H9 (cell line): ENCODE data around the gene ERAP2. TPM values are rescaled to one million over a fixed set of nuclear protein-coding genes. Genes with fewer than 3 reads are reported as not detected.

ENCODE experiments used
- DNase-seq: peaks from one replicate; pipeline ENCODE4 v3.0.0-alpha.2; 2017
- H2AFZ ChIP-seq: one replicate; pipeline ENCODE4 v1.6.1; 2013; ENCODE audit warnings: mild to moderate bottlenecking, low read length, control low read depth, moderate library complexity
- H2AK5ac ChIP-seq: 2 replicates; pipeline ENCODE4 v1.6.1; 2013; ENCODE audit warnings: low read length, control low read depth, mixed read lengths; ENCODE audit not compliant: insufficient read length
- H2BK120ac ChIP-seq: one replicate; pipeline ENCODE4 v1.6.1; 2013; ENCODE audit warnings: low read depth, mild to moderate bottlenecking, low read length, control low read depth, inconsistent platforms; ENCODE audit not compliant: poor library complexity, severe bottlenecking
- H2BK12ac ChIP-seq: 2 replicates; pipeline ENCODE4 v1.6.1; 2013; ENCODE audit warnings: low read length, control low read depth, mixed read lengths, low read depth; ENCODE audit not compliant: insufficient read length
- H2BK15ac ChIP-seq: 2 replicates; pipeline ENCODE4 v1.6.1; 2013; ENCODE audit warnings: low read depth, low read length, control low read depth
- H2BK20ac ChIP-seq: one replicate; pipeline ENCODE4 v1.6.1; 2013; ENCODE audit warnings: low read depth, mild to moderate bottlenecking, low read length, control low read depth, inconsistent platforms; ENCODE audit not compliant: poor library complexity, severe bottlenecking
- H2BK5ac ChIP-seq: 2 replicates; pipeline ENCODE4 v1.6.1; 2013; ENCODE audit warnings: low read length, control low read depth, mixed read lengths; ENCODE audit not compliant: insufficient read length
- H3K14ac ChIP-seq: 2 replicates; pipeline ENCODE4 v1.6.1; 2013; ENCODE audit warnings: low read length, control low read depth; ENCODE audit not compliant: insufficient read depth
- H3K18ac ChIP-seq: 2 replicates; pipeline ENCODE4 v1.6.1; 2013; ENCODE audit warnings: low read depth, mild to moderate bottlenecking, mixed read lengths, low read length, control low read depth; ENCODE audit not compliant: insufficient read length
- H3K23ac ChIP-seq: 2 replicates; pipeline ENCODE4 v1.6.1; 2013; ENCODE audit warnings: low read length, control low read depth, mixed read lengths, low read depth; ENCODE audit not compliant: insufficient read length
- H3K23me2 ChIP-seq: 2 replicates; pipeline ENCODE4 v1.6.1; 2013; ENCODE audit warnings: low read depth, mild to moderate bottlenecking, mixed read lengths, low read length, control low read depth; ENCODE audit not compliant: insufficient read length, poor library complexity, severe bottlenecking
- H3K27ac ChIP-seq: 2 replicates; pipeline ENCODE4 v1.5.1; 2013; ENCODE audit warnings: low read length, control low read depth, mixed read lengths, low read depth; ENCODE audit not compliant: insufficient read length
- H3K27me3 ChIP-seq: 2 replicates; pipeline ENCODE4 v1.6.1; 2013; ENCODE audit warnings: low read length, control low read depth, inconsistent platforms; ENCODE audit not compliant: insufficient read depth
- H3K4ac ChIP-seq: 2 replicates; pipeline ENCODE4 v1.6.1; 2013; ENCODE audit warnings: low read depth, mild to moderate bottlenecking, control low read depth, inconsistent platforms, low read length, moderate library complexity
- H3K4me1 ChIP-seq: 2 replicates; pipeline ENCODE4 v1.6.1; 2013; ENCODE audit warnings: low read length, control low read depth, inconsistent platforms; ENCODE audit not compliant: insufficient read depth
- H3K4me2 ChIP-seq: 2 replicates; pipeline ENCODE4 v1.6.1; 2013; ENCODE audit warnings: low read length, control low read depth, mixed read lengths; ENCODE audit not compliant: insufficient read length, insufficient read depth
- H3K56ac ChIP-seq: 2 replicates; pipeline ENCODE4 v1.6.1; 2013; ENCODE audit warnings: low read depth, mild to moderate bottlenecking, mixed read lengths, low read length, control low read depth; ENCODE audit not compliant: insufficient read length
- H3K79me1 ChIP-seq: 2 replicates; pipeline ENCODE4 v1.6.1; 2013; ENCODE audit warnings: low read depth, mild to moderate bottlenecking, moderate library complexity, low read length, control low read depth, inconsistent platforms; ENCODE audit not compliant: insufficient read depth, poor library complexity, severe bottlenecking
- H3K79me2 ChIP-seq: 2 replicates; pipeline ENCODE4 v1.6.1; 2013; ENCODE audit warnings: low read length, control low read depth, inconsistent platforms; ENCODE audit not compliant: insufficient read depth
- H3K9ac ChIP-seq: 2 replicates; pipeline ENCODE4 v1.6.1; 2013; ENCODE audit warnings: low read length, control low read depth, mixed read lengths; ENCODE audit not compliant: insufficient read length; ENCODE audit errors: extremely low read depth
- H3K9me3 ChIP-seq: one replicate; pipeline ENCODE4 v1.6.1; 2013; ENCODE audit warnings: low read depth, low read length, inconsistent platforms; ENCODE audit not compliant: control insufficient read depth
- H3T11ph ChIP-seq: one replicate; pipeline ENCODE4 v1.6.1; 2013; ENCODE audit warnings: mild to moderate bottlenecking, low read length, control low read depth, inconsistent platforms
- H4K20me1 ChIP-seq: one replicate; pipeline ENCODE4 v1.6.1; 2013; ENCODE audit not compliant: control insufficient read depth, insufficient read length, insufficient read depth
- H4K5ac ChIP-seq: 2 replicates; pipeline ENCODE4 v1.6.1; 2013; ENCODE audit warnings: low read depth, mild to moderate bottlenecking, mixed read lengths, low read length, control low read depth; ENCODE audit not compliant: insufficient read length
- H4K8ac ChIP-seq: replicated peaks from 2 replicates; pipeline ENCODE4 v1.6.1; 2013; ENCODE audit warnings: low read length, control low read depth, mixed read lengths, low read depth; ENCODE audit not compliant: insufficient read length
- H4K91ac ChIP-seq: 2 replicates; pipeline ENCODE4 v1.6.1; 2013; ENCODE audit warnings: low read depth, mild to moderate bottlenecking, moderate library complexity, mixed read lengths, low read length, control low read depth; ENCODE audit not compliant: insufficient read length
- H3K27ac Mint-ChIP-seq, 3 experiments: 2 replicates in 2 of 3; 3 replicates in 1 of 3; pipeline ENCODE4 v1.8.0; 2020 to 2021; ENCODE audit warnings: mixed read lengths in 3 of 3, mild to moderate bottlenecking in 1 of 3, moderate library complexity in 1 of 3
- H3K27me3 Mint-ChIP-seq: 2 replicates; pipeline ENCODE4 v1.8.0; 2021; ENCODE audit warnings: low read depth, mild to moderate bottlenecking, moderate library complexity, mixed read lengths
- H3K36me3 Mint-ChIP-seq, 3 experiments: 2 replicates in 2 of 3; 3 replicates in 1 of 3; pipeline ENCODE4 v1.8.0; 2020 to 2021; ENCODE audit warnings: low read depth in 3 of 3, mixed read lengths in 3 of 3; ENCODE audit not compliant: insufficient read depth in 1 of 3
- H3K4me1 Mint-ChIP-seq, 2 experiments: 2 replicates each; pipeline ENCODE4 v1.8.0; 2020; ENCODE audit warnings: mixed read lengths in 2 of 2
- H3K4me3 Mint-ChIP-seq, 2 experiments: 2 replicates in 1 of 2; 3 replicates in 1 of 2; pipeline ENCODE4 v1.8.0; 2020 to 2021; ENCODE audit warnings: mild to moderate bottlenecking in 2 of 2, mixed read lengths in 2 of 2, moderate library complexity in 1 of 2
- H3K9me3 Mint-ChIP-seq, 2 experiments: 2 replicates in 1 of 2; 3 replicates in 1 of 2; pipeline ENCODE4 v1.8.0; 2020; ENCODE audit warnings: mild to moderate bottlenecking in 2 of 2, mixed read lengths in 2 of 2, moderate library complexity in 1 of 2
- CTCF ChIP-seq: fragments of 200-600 bp; sonication (generic); conservative IDR thresholded peaks from 3 replicates; pipeline ENCODE4 v1.8.0; 2021; ENCODE audit warnings: antibody characterized with exemption, mild to moderate bottlenecking
- WGBS: extraction: QIAGEN DNeasy Blood & Tissue Kit; methylation state at CpG from one replicate; pipeline ENCODE4 v1.1.7; 2013; ENCODE audit warnings: missing lambda C conversion rate, low lambda C conversion rate, mixed read lengths; ENCODE audit not compliant: insufficient read length; ENCODE audit errors: extremely low coverage; 5-methylcytosine and 5-hydroxymethylcytosine counted together
- total RNA-seq: library from RNA; stranded (reverse); gene quantifications from 2 replicates; pipeline ENCODE4 v1.2.1, GENCODE V29; 2021

ERAP2 gene
- total RNA-seq, 1 experiment from 2014 or later: 0.09 TPM

GRCh38 chr5:96926276-96926675 is 50.0 kb downstream of the ERAP2 start:
- WGBS: no CpG with 5 or more reads among the region's 1 CpG
- DNase-seq: no peak
- H2BK12ac ChIP-seq: no peak overlapping the region
- H2BK120ac ChIP-seq: no peak overlapping the region
- no peaks in the 10 kb centered on the region for H3K4me1 ChIP-seq
- no peak overlapping the region for H3K23ac ChIP-seq
- H3K14ac ChIP-seq: no peak overlapping the region
- H2BK5ac ChIP-seq: no peak overlapping the region
- no peak overlapping the region for H2AFZ ChIP-seq
- H3K23me2 ChIP-seq: no peaks in the 10 kb centered on the region
- TF ChIP-seq CTCF: no peak
- H2AK5ac ChIP-seq: no peak overlapping the region
- H3K79me1 ChIP-seq: no peaks in the 10 kb centered on the region
- H3K4me3 Mint-ChIP-seq: no peak overlapping the region
- no peak overlapping the region for H4K5ac ChIP-seq
- no peak overlapping the region for H2BK20ac ChIP-seq
- no peak overlapping the region for H3K27ac ChIP-seq
- H3K27ac Mint-ChIP-seq: no peak overlapping the region
- no peaks in the 10 kb centered on the region for H4K20me1 ChIP-seq
- H3K18ac ChIP-seq: no peak overlapping the region
- no peak overlapping the region for H3K4me2 ChIP-seq
- no peak overlapping the region for H2BK15ac ChIP-seq
- no peak overlapping the region for H3T11ph ChIP-seq
- H4K91ac ChIP-seq: no peak overlapping the region
- H3K4ac ChIP-seq: no peak overlapping the region
- H4K8ac ChIP-seq: no peak overlapping the region
- no peaks in the 10 kb centered on the region for H3K27me3 Mint-ChIP-seq
- no peaks in the 10 kb centered on the region for H3K79me2 ChIP-seq
- no peaks in the 10 kb centered on the region for H3K9me3 ChIP-seq
- no peaks in the 10 kb centered on the region for H3K9me3 Mint-ChIP-seq
- no peaks in the 10 kb centered on the region; the same call in 1 of the 2 replicates for H3K27me3 ChIP-seq
- no peak overlapping the region for H3K56ac ChIP-seq
- H3K9ac ChIP-seq: no peak overlapping the region
- H3K36me3 Mint-ChIP-seq: no peaks in the 10 kb centered on the region
- peaks cover 7 to 8% of the 10 kb centered on the region in 2 experiments for H3K4me1 Mint-ChIP-seq
